ENCODE data around the gene SYT3. TPM values are rescaled to one million over a fixed set of nuclear protein-coding genes. Genes with fewer than 3 reads are reported as not detected.

SYT3 gene
- total RNA-seq, 2 experiments from 2014 or later = 0.16 to 0.17 TPM

DNA sequence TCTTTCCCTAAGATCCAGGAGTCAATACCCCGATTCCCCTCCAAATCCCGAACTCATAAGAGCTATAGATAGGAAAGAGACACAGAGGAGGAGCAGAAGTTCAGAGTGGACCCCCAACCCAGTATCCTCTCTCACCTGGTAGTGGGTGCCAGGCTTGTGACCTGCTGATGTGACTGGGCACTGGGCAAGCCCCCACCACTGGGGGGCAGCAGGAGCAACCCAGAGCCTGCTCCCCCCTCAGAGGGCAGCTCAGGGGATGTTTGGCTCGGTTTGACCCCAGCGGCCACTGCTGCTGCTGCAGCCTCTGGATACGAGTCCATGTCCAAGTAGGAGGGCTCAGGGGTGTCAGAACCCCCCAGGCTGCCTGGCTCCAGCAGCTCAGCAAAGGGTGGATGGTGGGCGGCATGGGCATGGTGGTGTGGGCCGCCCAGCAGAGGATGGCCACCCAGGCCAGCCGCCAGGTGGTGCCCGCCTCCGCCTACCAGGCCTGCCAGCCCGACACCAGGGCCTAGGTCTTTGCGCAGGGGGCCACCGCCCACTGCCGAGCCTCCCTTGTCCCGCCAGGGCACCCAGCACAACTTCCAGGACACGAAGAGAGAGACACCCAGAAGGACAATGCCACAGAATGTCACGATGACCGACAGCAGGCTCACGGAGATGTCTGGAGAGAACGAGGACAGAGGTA is 7.4 kb downstream of the SYT3 start:
- Histone ChIP-seq H4K20me1 (ENCODE audit: insufficient read depth, low read length) (no peaks in the 10 kb centered on the region), H3K4me1 (ENCODE audit: insufficient read depth, low read length, poor library complexity, severe bottlenecking) (no peaks in the 10 kb centered on the region), H2AFZ (ENCODE audit: low read length) (no peak overlapping the region), H3K9me3 (ENCODE audit: low read length) (peaks cover 11% of the 10 kb centered on the region; the same call in 1 of the 2 replicates), H3K9me2 (ENCODE audit: insufficient read depth, low read length) (no peaks in the 10 kb centered on the region), H3K36me3 (ENCODE audit: insufficient read depth, low read length) (no peaks in the 10 kb centered on the region), H3K27ac (ENCODE audit: low read depth, low read length, poor library complexity, severe bottlenecking) (no peak overlapping the region), H3K4me2 (ENCODE audit: low read length) (no peak overlapping the region), H3K4me3 (ENCODE audit: low read depth, low read length, poor library complexity, severe bottlenecking) (no peak overlapping the region), H3K79me2 (ENCODE audit: insufficient read depth, low read depth, low read length) (no peaks in the 10 kb centered on the region)
- ChIA-PET CTCF (ENCODE audit: unreplicated experiment) (no interaction called here), POLR2A (no interaction called here)
- no TSS peak for BruUV-seq (replicated peaks)
- no peak for DNase-seq (ENCODE audit: low spot score)
- TF ChIP-seq, protein P1, sequence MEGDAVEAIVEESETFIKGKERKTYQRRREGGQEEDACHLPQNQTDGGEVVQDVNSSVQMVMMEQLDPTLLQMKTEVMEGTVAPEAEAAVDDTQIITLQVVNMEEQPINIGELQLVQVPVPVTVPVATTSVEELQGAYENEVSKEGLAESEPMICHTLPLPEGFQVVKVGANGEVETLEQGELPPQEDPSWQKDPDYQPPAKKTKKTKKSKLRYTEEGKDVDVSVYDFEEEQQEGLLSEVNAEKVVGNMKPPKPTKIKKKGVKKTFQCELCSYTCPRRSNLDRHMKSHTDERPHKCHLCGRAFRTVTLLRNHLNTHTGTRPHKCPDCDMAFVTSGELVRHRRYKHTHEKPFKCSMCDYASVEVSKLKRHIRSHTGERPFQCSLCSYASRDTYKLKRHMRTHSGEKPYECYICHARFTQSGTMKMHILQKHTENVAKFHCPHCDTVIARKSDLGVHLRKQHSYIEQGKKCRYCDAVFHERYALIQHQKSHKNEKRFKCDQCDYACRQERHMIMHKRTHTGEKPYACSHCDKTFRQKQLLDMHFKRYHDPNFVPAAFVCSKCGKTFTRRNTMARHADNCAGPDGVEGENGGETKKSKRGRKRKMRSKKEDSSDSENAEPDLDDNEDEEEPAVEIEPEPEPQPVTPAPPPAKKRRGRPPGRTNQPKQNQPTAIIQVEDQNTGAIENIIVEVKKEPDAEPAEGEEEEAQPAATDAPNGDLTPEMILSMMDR (conservative IDR thresholded peaks at IDR 0.05; ENCODE audit: low read length) = peak; percentile 51
- TF ChIP-seq EZH2phosphoT487 (IDR thresholded peaks at IDR 0.05; ENCODE audit: borderline replicate concordance, low read depth, low read length) = no peak
- intact Hi-C loops (cut with micrococcal nuclease; ENCODE audit: unreplicated experiment) = no loop called here

DNA sequence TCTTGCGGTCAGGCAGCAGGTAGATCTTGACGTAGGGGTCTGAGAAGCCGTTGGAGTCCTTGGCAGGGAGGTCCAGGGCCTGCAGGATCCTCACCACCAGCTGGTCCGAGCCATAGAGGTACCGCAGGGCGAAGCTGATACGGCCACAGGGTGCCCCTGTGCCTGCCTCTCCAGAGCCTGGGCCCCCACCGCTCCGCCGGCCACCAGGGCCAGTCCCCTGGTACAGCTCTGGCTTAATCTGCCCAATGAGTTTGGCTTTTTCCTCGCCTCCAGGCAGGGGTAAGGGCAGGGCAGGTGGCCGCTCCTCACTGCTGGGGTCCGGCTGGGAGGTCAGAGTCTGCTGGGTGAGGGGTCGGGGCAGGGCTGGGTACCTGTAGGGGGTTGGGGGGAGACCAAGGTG is 9.9 kb downstream of the SYT3 start:
- Histone ChIP-seq H3K79me2 (ENCODE audit: insufficient read depth, low read depth, low read length) (no peaks in the 10 kb centered on the region), H3K4me2 (ENCODE audit: low read length) (no peak overlapping the region), H3K36me3 (ENCODE audit: insufficient read depth, low read length) (no peaks in the 10 kb centered on the region), H3K9me3 (ENCODE audit: low read length) (peaks cover 11% of the 10 kb centered on the region; the same call in 1 of the 2 replicates), H4K20me1 (ENCODE audit: insufficient read depth, low read length) (no peaks in the 10 kb centered on the region), H3K4me3 (ENCODE audit: low read depth, low read length, poor library complexity, severe bottlenecking) (no peak overlapping the region), H3K27ac (ENCODE audit: low read depth, low read length, poor library complexity, severe bottlenecking) (no peak overlapping the region), H3K4me1 (ENCODE audit: insufficient read depth, low read length, poor library complexity, severe bottlenecking) (no peaks in the 10 kb centered on the region), H3K9me2 (ENCODE audit: insufficient read depth, low read length) (no peaks in the 10 kb centered on the region), H2AFZ (ENCODE audit: low read length) (no peak overlapping the region)
- intact Hi-C loops (cut with micrococcal nuclease; ENCODE audit: unreplicated experiment) = no loop called here
- POLR2A ChIA-PET = no interaction called here
- TF ChIP-seq, protein P1 (conservative IDR thresholded peaks at IDR 0.05; ENCODE audit: low read length) = no peak
- no peak for TF ChIP-seq EZH2phosphoT487 (IDR thresholded peaks at IDR 0.05; ENCODE audit: borderline replicate concordance, low read depth, low read length)
- no TSS peak for BruUV-seq (replicated peaks)
- DNase-seq (ENCODE audit: low spot score) = no peak
- CTCF ChIA-PET (ENCODE audit: unreplicated experiment) = no interaction called here

DNA sequence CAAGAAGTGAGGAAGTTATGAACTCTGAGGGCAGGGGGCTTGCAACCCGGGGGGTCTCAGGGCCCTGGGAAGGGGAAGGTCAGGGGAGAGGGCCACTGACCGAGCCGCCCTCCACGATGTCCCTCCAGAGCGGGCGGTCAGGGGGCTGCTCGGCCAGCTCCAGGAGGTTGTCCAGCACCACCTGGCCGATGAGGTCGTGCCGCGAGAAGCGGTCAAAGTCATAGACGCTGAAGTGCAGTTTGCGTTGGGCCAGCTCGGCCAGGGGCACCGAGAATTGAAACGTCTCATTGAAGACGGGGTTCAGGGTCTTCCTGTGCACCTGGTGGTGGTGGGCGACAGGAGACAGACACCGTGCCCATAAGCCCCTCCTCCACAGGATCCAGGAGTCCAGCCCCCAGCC is 10.5 kb downstream of the SYT3 start:
- no TSS peak for BruUV-seq (replicated peaks)
- H2AFZ ChIP-seq (ENCODE audit: low read length) = no peak overlapping the region
- ChIA-PET POLR2A (no interaction called here), CTCF (ENCODE audit: unreplicated experiment) (no interaction called here)
- H3K9me3 ChIP-seq (ENCODE audit: low read length) = peaks cover 10% of the 10 kb centered on the region; the same call in 1 of the 2 replicates
- no peak overlapping the region for H3K4me3 ChIP-seq (ENCODE audit: low read depth, low read length, poor library complexity, severe bottlenecking)
- H3K9me2 ChIP-seq (ENCODE audit: insufficient read depth, low read length) = no peaks in the 10 kb centered on the region
- no peaks in the 10 kb centered on the region for H3K4me1 ChIP-seq (ENCODE audit: insufficient read depth, low read length, poor library complexity, severe bottlenecking)
- DNase-seq (ENCODE audit: low spot score) = no peak
- no peak overlapping the region for H3K27ac ChIP-seq (ENCODE audit: low read depth, low read length, poor library complexity, severe bottlenecking)
- H3K79me2 ChIP-seq (ENCODE audit: insufficient read depth, low read depth, low read length) = no peaks in the 10 kb centered on the region
- H3K4me2 ChIP-seq (ENCODE audit: low read length) = no peak overlapping the region
- intact Hi-C loops (cut with micrococcal nuclease; ENCODE audit: unreplicated experiment) = no loop called here
- TF ChIP-seq, protein P1 (conservative IDR thresholded peaks at IDR 0.05; ENCODE audit: low read length) = no peak
- no peaks in the 10 kb centered on the region for H4K20me1 ChIP-seq (ENCODE audit: insufficient read depth, low read length)
- no peaks in the 10 kb centered on the region for H3K36me3 ChIP-seq (ENCODE audit: insufficient read depth, low read length)

All from OCI-LY7 (cell line).